PC-9 (cell line): ENCODE results near the gene HMCES.

ENCODE experiments used
- EZH2 ChIP-seq: fragments of 200-600 bp; sonication (generic); IDR thresholded peaks from 2 replicates; pipeline ENCODE4 v1.8.0; 2017; ENCODE audit warnings: antibody characterized with exemption, low read depth
- TF ChIP-seq, protein P1 (sequence below): fragments of 200-600 bp; sonication (generic); conservative IDR thresholded peaks from 2 replicates; pipeline ENCODE4 v1.6.1; 2017; ENCODE audit warnings: mixed run types, antibody characterized with exemption, mild to moderate bottlenecking, moderate library complexity

DNA sequence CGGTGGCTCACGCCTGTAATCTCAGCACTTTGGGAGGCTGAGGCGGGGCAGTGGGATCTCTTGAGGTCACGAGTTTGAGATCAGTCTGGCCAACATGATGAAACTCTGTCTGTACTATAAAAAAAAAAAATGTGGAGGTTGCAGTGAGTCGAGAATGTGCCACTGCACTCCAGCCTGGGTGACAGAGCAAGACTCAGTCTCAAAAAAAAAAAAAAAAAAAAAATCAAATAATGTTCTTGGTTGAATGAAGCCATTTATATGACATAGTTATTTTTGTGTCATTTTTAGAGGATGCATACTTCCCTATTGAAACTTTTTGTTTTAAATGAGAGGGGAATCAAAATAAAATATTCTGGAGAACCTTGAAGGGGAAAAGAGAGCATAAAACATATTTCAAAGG, 3.1 kb downstream of the HMCES start:
- TF ChIP-seq, protein P1, sequence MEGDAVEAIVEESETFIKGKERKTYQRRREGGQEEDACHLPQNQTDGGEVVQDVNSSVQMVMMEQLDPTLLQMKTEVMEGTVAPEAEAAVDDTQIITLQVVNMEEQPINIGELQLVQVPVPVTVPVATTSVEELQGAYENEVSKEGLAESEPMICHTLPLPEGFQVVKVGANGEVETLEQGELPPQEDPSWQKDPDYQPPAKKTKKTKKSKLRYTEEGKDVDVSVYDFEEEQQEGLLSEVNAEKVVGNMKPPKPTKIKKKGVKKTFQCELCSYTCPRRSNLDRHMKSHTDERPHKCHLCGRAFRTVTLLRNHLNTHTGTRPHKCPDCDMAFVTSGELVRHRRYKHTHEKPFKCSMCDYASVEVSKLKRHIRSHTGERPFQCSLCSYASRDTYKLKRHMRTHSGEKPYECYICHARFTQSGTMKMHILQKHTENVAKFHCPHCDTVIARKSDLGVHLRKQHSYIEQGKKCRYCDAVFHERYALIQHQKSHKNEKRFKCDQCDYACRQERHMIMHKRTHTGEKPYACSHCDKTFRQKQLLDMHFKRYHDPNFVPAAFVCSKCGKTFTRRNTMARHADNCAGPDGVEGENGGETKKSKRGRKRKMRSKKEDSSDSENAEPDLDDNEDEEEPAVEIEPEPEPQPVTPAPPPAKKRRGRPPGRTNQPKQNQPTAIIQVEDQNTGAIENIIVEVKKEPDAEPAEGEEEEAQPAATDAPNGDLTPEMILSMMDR: no peak
- no peak for TF ChIP-seq EZH2
